ENCODE data around the gene ADCY9.

Gene ADCY9

GRCh38 chr16:4139968-4140367 lies 23.7 kb upstream of the ADCY9 start:
- no peak overlapping the region for H3K4me3 ChIP-seq (ENCODE audit: low read depth, low read length)
- ChIA-PET CTCF (interaction anchor here (0.6 kb wide), 1 partner anchor 117 kb away, joined by 3 read pairs; no protein-coding TSS in a partner anchor), POLR2A (no interaction called here)
- 0 out of 2 replicates have a peak, but pooled peaks have one; percentile 53 for TF ChIP-seq ZNF580 (tag by site-specific recombination; IDR thresholded peaks at IDR 0.05)
- TF ChIP-seq ZSCAN5A (tag by site-specific recombination; IDR thresholded peaks at IDR 0.05): peak; percentile 80; the same call in 1 of the 2 replicates
- TF ChIP-seq FEZF1 (tag by site-specific recombination; IDR thresholded peaks at IDR 0.05): no peak
- H3K27ac ChIP-seq (ENCODE audit: extremely low read depth, low read depth, low read length): no peak overlapping the region
- H3K4me1 ChIP-seq (ENCODE audit: control insufficient read depth, insufficient read depth, low read length): no peaks in the 10 kb centered on the region
- H3K36me3 ChIP-seq (ENCODE audit: control insufficient read depth in 2 of 2, insufficient read depth in 1 of 2, low read length in 2 of 2): no peaks in the 10 kb centered on the region
- no peaks in the 10 kb centered on the region for H3K9me3 ChIP-seq (ENCODE audit: control insufficient read depth, insufficient read depth, low read depth, low read length)

GRCh38 chr16:4138713-4139112 lies 22.5 kb upstream of the ADCY9 start:
- Histone ChIP-seq H3K27ac (ENCODE audit: extremely low read depth, low read depth, low read length) (no peak overlapping the region), H3K4me3 (ENCODE audit: low read depth, low read length) (no peak overlapping the region), H3K9me3 (ENCODE audit: control insufficient read depth, insufficient read depth, low read depth, low read length) (no peaks in the 10 kb centered on the region), H3K36me3 (ENCODE audit: control insufficient read depth in 2 of 2, insufficient read depth in 1 of 2, low read length in 2 of 2) (no peaks in the 10 kb centered on the region), H3K4me1 (ENCODE audit: control insufficient read depth, insufficient read depth, low read length) (no peaks in the 10 kb centered on the region)
- ChIA-PET POLR2A (no interaction called here), CTCF (no interaction called here)
- TF ChIP-seq ZNF394 (tag by site-specific recombination; IDR thresholded peaks at IDR 0.05; ENCODE audit: borderline replicate concordance) (no peak), ZXDB (tag by site-specific recombination; IDR thresholded peaks at IDR 0.05) (no peak), OVOL3 (tag by site-specific recombination; IDR thresholded peaks at IDR 0.05) (no peak), ZNF48 (tag by site-specific recombination; IDR thresholded peaks at IDR 0.05) (no peak), KLF7 (tag by site-specific recombination; IDR thresholded peaks at IDR 0.05; ENCODE audit: borderline replicate concordance) (no peak), ZNF623 (tag by site-specific recombination; IDR thresholded peaks at IDR 0.05) (no peak), ZNF23 (tag by site-specific recombination; IDR thresholded peaks at IDR 0.05; ENCODE audit: borderline replicate concordance) (no peak), ZNF791 (tag by site-specific recombination; IDR thresholded peaks at IDR 0.05) (no peak), ZNF626 (tag by site-specific recombination; IDR thresholded peaks at IDR 0.05) (no peak), ZNF621 (tag by site-specific recombination; IDR thresholded peaks at IDR 0.05) (no peak)

- no peak overlapping the region for H3K4me3 ChIP-seq (ENCODE audit: low read depth, low read length)
- no peaks in the 10 kb centered on the region for H3K36me3 ChIP-seq (ENCODE audit: control insufficient read depth in 2 of 2, insufficient read depth in 1 of 2, low read length in 2 of 2)
- no peaks in the 10 kb centered on the region for H3K9me3 ChIP-seq (ENCODE audit: control insufficient read depth, insufficient read depth, low read depth, low read length)
- ChIA-PET POLR2A (no interaction called here), CTCF (no interaction called here)
- H3K27ac ChIP-seq (ENCODE audit: extremely low read depth, low read depth, low read length): no peak overlapping the region
- no peaks in the 10 kb centered on the region for H3K4me1 ChIP-seq (ENCODE audit: control insufficient read depth, insufficient read depth, low read length)
- TF ChIP-seq ZNF366 (tag by site-specific recombination; conservative IDR thresholded peaks at IDR 0.05) (peak; percentile 83), ZNF785 (tag by site-specific recombination; IDR thresholded peaks at IDR 0.05) (no peak), PRDM1 (tag by site-specific recombination; IDR thresholded peaks at IDR 0.05) (0 out of 2 replicates have a peak, but pooled peaks have one; percentile 35)
These were observed 21.2 kb upstream of the ADCY9 start for GRCh38 chr16:4137438-4137837.

GRCh38 chr16:4136229-4136813 lies 20.1 kb upstream of the ADCY9 start:
- Histone ChIP-seq H3K9me3 (ENCODE audit: control insufficient read depth, insufficient read depth, low read depth, low read length) (no peaks in the 10 kb centered on the region), H3K27ac (ENCODE audit: extremely low read depth, low read depth, low read length) (no peak overlapping the region), H3K4me3 (ENCODE audit: low read depth, low read length) (no peak overlapping the region), H3K36me3 (ENCODE audit: control insufficient read depth in 2 of 2, insufficient read depth in 1 of 2, low read length in 2 of 2) (no peaks in the 10 kb centered on the region), H3K4me1 (ENCODE audit: control insufficient read depth, insufficient read depth, low read length) (no peaks in the 10 kb centered on the region)
- ChIA-PET POLR2A (no interaction called here), CTCF (interaction anchor here (0.7 kb wide), 2 partner anchors 12 to 90 kb away, joined by 3 read pairs; no protein-coding TSS in a partner anchor)
- TF ChIP-seq ZNF777 (tag by site-specific recombination; IDR thresholded peaks at IDR 0.05; ENCODE audit: borderline replicate concordance) (no peak), ZBTB17 (tag by site-specific recombination; IDR thresholded peaks at IDR 0.05) (0 out of 2 replicates have a peak, but pooled peaks have one; percentile 30), ZNF354C (tag by site-specific recombination; IDR thresholded peaks at IDR 0.05; ENCODE audit: borderline replicate concordance, low read depth) (no peak), ZNF600 (tag by site-specific recombination; IDR thresholded peaks at IDR 0.05) (peak; percentile 51; the same call in 1 of the 2 replicates), ZNF266 (tag by site-specific recombination; IDR thresholded peaks at IDR 0.05; ENCODE audit: low read depth) (no peak), FEZF1 (tag by site-specific recombination; IDR thresholded peaks at IDR 0.05) (peak; percentile 87), ZNF398 (tag by site-specific recombination; IDR thresholded peaks at IDR 0.05) (no peak), ZNF274 (IDR thresholded peaks at IDR 0.05; ENCODE audit: low read length) (no peak), ZNF274 (tag by site-specific recombination; IDR thresholded peaks at IDR 0.05; ENCODE audit: borderline replicate concordance) (no peak), HOXD13 (CRISPR knock-in tag; IDR thresholded peaks at IDR 0.05; ENCODE audit: borderline replicate concordance) (no peak), ZNF350 (tag by site-specific recombination; IDR thresholded peaks at IDR 0.05) (peak; percentile 83; the same call in 1 of the 2 replicates), ZNF155 (tag by site-specific recombination; IDR thresholded peaks at IDR 0.05) (no peak)
